HL-60 (cell line): Measurements from ENCODE around the gene ZNF292.
A peak's percentile ranks its signal among the peaks of the same experiment; 100 is the strongest.
"Not testable (repeated sequence)": the region's sequence is repeated elsewhere in the genome, so short reads cannot be mapped to it uniquely, and the experiment has no call there.

ENCODE experiments used
- DNase-seq, 2 experiments: peaks; one replicate each; pipeline ENCODE4 v3.0.0-alpha.2; 2010 to 2020; ENCODE audit warnings: low read depth in 1 of 2, low spot score in 1 of 2
- H3K27ac ChIP-seq: fragments of 250-450 bp; sonication (Bioruptor Pico); replicated peaks from 2 replicates; pipeline ENCODE4 v1.5.1; 2020; ENCODE audit warnings: mild to moderate bottlenecking, moderate library complexity
- H3K27me3 ChIP-seq: fragments of 250-450 bp; sonication (Bioruptor Pico); 2 replicates; pipeline ENCODE4 v1.5.1; 2021; ENCODE audit warnings: mild to moderate bottlenecking, moderate library complexity; ENCODE audit not compliant: insufficient read depth, poor library complexity, severe bottlenecking
- H3K4me3 ChIP-seq: replicated peaks from 2 replicates; pipeline ENCODE4 v1.5.1; 2011; ENCODE audit warnings: mild to moderate bottlenecking, control low read depth, low read length; ENCODE audit not compliant: insufficient read depth
- CTCF ChIP-seq: IDR thresholded peaks from one replicate; pipeline ENCODE4 v1.5.1; 2011; ENCODE audit warnings: low read length, control low read depth, inconsistent platforms; ENCODE audit not compliant: insufficient read depth
- GABPA ChIP-seq: IDR thresholded peaks from 2 replicates; pipeline ENCODE4 v1.6.1; 2012; ENCODE audit warnings: low read depth
- POLR2AphosphoS5 ChIP-seq: IDR thresholded peaks from 2 replicates; pipeline ENCODE4 v1.6.1; 2012; ENCODE audit warnings: low read depth
- SPI1 ChIP-seq: IDR thresholded peaks from 2 replicates; pipeline ENCODE4 v1.6.1; 2012; ENCODE audit warnings: low read depth, mild to moderate bottlenecking, borderline replicate concordance
- TF ChIP-seq, protein P1 (sequence below): IDR thresholded peaks from 2 replicates; pipeline ENCODE4 v1.6.1; 2012; ENCODE audit warnings: low read depth; ENCODE audit not compliant: insufficient replicate concordance

ZNF292 gene

DNA sequence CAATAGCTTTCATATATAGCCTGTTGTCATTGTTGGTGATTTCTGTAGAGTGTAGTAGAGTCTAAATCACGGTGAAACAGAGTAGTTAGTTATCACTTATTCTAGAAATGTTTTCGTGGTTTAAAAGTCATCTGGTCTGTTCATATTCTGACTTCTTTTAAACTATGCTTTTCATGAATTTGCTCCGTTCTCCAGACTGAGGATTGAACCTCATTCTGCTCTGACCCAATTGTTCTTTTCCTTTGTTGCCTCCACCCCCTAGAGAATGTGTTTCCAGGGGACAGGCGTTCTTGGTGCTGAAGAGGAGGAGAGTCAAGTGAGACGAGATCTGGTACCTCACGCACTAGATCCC, 748 bp upstream of the ZNF292 start:
- TF ChIP-seq POLR2AphosphoS5 (no peak), CTCF (no peak), GABPA (no peak), SPI1 (no peak)
- TF ChIP-seq, protein P1, sequence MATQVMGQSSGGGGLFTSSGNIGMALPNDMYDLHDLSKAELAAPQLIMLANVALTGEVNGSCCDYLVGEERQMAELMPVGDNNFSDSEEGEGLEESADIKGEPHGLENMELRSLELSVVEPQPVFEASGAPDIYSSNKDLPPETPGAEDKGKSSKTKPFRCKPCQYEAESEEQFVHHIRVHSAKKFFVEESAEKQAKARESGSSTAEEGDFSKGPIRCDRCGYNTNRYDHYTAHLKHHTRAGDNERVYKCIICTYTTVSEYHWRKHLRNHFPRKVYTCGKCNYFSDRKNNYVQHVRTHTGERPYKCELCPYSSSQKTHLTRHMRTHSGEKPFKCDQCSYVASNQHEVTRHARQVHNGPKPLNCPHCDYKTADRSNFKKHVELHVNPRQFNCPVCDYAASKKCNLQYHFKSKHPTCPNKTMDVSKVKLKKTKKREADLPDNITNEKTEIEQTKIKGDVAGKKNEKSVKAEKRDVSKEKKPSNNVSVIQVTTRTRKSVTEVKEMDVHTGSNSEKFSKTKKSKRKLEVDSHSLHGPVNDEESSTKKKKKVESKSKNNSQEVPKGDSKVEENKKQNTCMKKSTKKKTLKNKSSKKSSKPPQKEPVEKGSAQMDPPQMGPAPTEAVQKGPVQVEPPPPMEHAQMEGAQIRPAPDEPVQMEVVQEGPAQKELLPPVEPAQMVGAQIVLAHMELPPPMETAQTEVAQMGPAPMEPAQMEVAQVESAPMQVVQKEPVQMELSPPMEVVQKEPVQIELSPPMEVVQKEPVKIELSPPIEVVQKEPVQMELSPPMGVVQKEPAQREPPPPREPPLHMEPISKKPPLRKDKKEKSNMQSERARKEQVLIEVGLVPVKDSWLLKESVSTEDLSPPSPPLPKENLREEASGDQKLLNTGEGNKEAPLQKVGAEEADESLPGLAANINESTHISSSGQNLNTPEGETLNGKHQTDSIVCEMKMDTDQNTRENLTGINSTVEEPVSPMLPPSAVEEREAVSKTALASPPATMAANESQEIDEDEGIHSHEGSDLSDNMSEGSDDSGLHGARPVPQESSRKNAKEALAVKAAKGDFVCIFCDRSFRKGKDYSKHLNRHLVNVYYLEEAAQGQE: no peak
- peak overlapping the region; percentile 91 for H3K27ac ChIP-seq
- H3K4me3 ChIP-seq: peak overlapping the region; percentile 99
- DNase-seq: no peak
- no peaks in the 10 kb centered on the region for H3K27me3 ChIP-seq

DNA sequence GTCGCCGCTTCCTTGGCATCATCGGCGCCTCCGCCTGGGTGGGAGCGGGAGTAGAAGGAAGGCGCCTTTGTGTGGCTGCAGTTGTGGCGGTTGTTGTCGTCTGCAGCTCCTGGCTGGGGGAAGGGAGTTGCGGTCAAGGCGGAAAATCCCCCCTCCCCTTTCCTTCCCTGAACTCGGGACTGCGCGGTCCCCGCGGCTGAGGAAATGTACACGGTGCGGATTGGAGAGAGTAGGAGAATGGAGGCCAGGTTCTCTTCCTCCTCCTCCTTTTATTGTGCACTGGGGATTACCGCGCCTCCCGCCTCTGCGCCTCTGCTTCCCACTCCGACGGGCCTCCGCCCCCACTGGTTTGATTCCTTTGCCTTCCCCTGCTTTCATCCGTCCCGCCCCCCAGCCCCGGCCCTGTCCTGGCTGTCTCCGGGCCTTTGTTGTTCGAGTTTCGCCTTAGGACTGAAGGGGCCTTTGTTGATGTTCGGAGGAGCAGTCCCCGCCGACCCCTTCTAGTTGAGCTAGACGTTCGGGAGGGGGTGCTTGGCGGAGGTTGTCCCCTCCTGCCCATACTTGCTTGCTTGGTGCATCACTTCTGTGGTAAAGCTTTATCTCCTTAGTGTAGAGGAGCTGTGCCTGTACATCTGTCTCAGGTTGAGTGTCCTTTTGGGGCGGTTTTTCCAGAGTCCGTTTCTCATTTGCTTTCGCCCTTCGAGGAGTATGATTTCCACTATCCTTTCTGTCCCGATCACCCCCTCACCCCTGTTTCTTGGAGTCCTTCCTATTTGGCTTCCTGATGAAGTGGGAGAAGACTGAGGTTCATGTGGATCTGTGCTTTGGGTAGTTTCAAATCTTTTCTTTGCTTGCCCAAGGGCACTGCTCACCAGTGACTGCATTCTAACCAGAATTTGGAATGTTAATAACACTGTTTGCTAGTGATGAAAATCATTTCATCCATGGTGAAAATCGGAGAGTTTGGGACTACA, 764 bp downstream of the ZNF292 start:
- Histone ChIP-seq H3K4me3 (peak overlapping the region; percentile 99), H3K27ac (peak overlapping the region; percentile 91), H3K27me3 (no peaks in the 10 kb centered on the region)
- TF ChIP-seq, protein P1: no peak
- TF ChIP-seq SPI1: no peak
- peak; percentile 33 to 53 for DNase-seq

- not testable (repeated sequence) for DNase-seq, H3K27ac ChIP-seq, H3K27me3 ChIP-seq, H3K4me3 ChIP-seq
Measured at GRCh38 chr6:87157596-87157995, 2.2 kb downstream of the ZNF292 start.

- TF ChIP-seq SPI1: no peak
- TF ChIP-seq GABPA: no peak
- TF ChIP-seq, protein P1: no peak
- TF ChIP-seq CTCF: no peak
- TF ChIP-seq POLR2AphosphoS5: no peak
- DNase-seq: no peak
- Histone ChIP-seq H3K27me3 (no peaks in the 10 kb centered on the region), H3K4me3 (no peak overlapping the region), H3K27ac (no peak overlapping the region)
Measured at GRCh38 chr6:87161299-87161698, 5.9 kb downstream of the ZNF292 start.
